NCI-H82 (cell line): ENCODE results near the gene SPIRE2.
A peak's percentile ranks its signal among the peaks of the same experiment; 100 is the strongest.

ENCODE experiments used
- DNase-seq: peaks from one replicate; lab custom pipeline; 2025; lab: John Stamatoyannopoulos, UW

Gene SPIRE2

GRCh38 chr16:89915303-89916232 is 87.3 kb downstream of the SPIRE2 start:
- no peak for DNase-seq

- DNase-seq, result peak; percentile 91
These were observed 89.6 kb downstream of the SPIRE2 start for GRCh38 chr16:89917773-89918452.

GRCh38 chr16:89918453-89919347 is 90.4 kb downstream of the SPIRE2 start, which contains the start of gene MC1R:
MC1R (plus strand) TSS chr16:89918862; CDS start chr16:89919259, 397 bp downstream.
- peak; percentile 72 for DNase-seq

- no peak for DNase-seq
These were observed 91.5 kb downstream of the SPIRE2 start for GRCh38 chr16:89919535-89920406.

- no peak for DNase-seq
These were observed 92.4 kb downstream of the SPIRE2 start for GRCh38 chr16:89920723-89921122.
